HG03460 (cell line): ENCODE data around the gene FRG2.
"Not testable (repeated sequence)": the region's sequence is repeated elsewhere in the genome, so short reads cannot be mapped to it uniquely, and the experiment has no call there.

Experiments used
- ATAC-seq: cut with Tn5 transposase; IDR thresholded peaks from one replicate; pipeline ENCODE4 v1.9.1; 2021; ENCODE audit not compliant: unreplicated experiment

Gene FRG2

GRCh38 chr4:190027156-190027555 is at the start of gene FRG2:
TSS of gene FRG2 (minus strand) at chr4:190027256. CDS start at chr4:190027204, 52 bp downstream.
- not testable (repeated sequence) for ATAC-seq

GRCh38 chr4:190068351-190068750 is 41.3 kb upstream of the FRG2 start:
- ATAC-seq, result not testable (repeated sequence)

- not testable (repeated sequence) for ATAC-seq
Measured at GRCh38 chr4:190064805-190065204, 37.7 kb upstream of the FRG2 start.

- ATAC-seq, result not testable (repeated sequence)
Measured at GRCh38 chr4:190064342-190064741, 37.3 kb upstream of the FRG2 start, which contains the start of gene DBET. TSS of gene DBET (plus strand) at chr4:190064502.

- ATAC-seq, result not testable (repeated sequence)
Measured at GRCh38 chr4:190058997-190059396, 31.9 kb upstream of the FRG2 start.

- ATAC-seq, result not testable (repeated sequence)
Measured at GRCh38 chr4:190049378-190050239, 22.6 kb upstream of the FRG2 start.

- not testable (repeated sequence) for ATAC-seq
Measured at GRCh38 chr4:190047627-190048026, 20.6 kb upstream of the FRG2 start.

- ATAC-seq, result not testable (repeated sequence)
Measured at GRCh38 chr4:190040873-190041272, 13.8 kb upstream of the FRG2 start.

- not testable (repeated sequence) for ATAC-seq
Measured at GRCh38 chr4:190037704-190038388, 10.8 kb upstream of the FRG2 start.

GRCh38 chr4:190031264-190031663 is 4.2 kb upstream of the FRG2 start:
- not testable (repeated sequence) for ATAC-seq

GRCh38 chr4:190022614-190023281 is 4.3 kb downstream of the FRG2 start:
- ATAC-seq, result peak; percentile 55

GRCh38 chr4:190021973-190022372 is 5.1 kb downstream of the FRG2 start:
- ATAC-seq, result not testable (repeated sequence)

GRCh38 chr4:190020790-190021717 is 6.0 kb downstream of the FRG2 start:
- ATAC-seq, result no peak

GRCh38 chr4:190019859-190020463 is 7.1 kb downstream of the FRG2 start:
- ATAC-seq, result not testable (repeated sequence)

GRCh38 chr4:190019023-190019858 is 7.8 kb downstream of the FRG2 start:
- ATAC-seq, result no peak

- no peak for ATAC-seq
Measured at GRCh38 chr4:190018201-190018920, 8.7 kb downstream of the FRG2 start.

GRCh38 chr4:190017357-190018200 is 9.5 kb downstream of the FRG2 start:
- ATAC-seq, result no peak
